ENCODE results near the gene IPO9.

DNA sequence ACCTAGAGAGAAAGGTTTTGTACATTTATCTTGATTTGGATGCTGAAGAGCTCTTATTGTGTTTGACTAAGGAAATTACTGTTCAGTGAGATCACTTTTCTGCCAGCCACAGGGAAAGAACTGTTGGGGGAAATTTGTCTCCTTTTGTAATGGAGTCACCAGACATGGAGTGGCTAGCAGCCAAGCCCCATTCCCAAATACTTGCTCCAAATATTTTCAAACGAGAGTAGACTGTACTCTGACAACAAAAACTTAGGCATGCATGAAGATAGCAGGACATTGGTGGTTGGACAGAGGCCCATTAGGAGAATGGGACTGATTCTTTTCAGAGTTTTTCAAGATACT is 21.1 kb downstream of the IPO9 start:
- TF ChIP-seq, protein P1, sequence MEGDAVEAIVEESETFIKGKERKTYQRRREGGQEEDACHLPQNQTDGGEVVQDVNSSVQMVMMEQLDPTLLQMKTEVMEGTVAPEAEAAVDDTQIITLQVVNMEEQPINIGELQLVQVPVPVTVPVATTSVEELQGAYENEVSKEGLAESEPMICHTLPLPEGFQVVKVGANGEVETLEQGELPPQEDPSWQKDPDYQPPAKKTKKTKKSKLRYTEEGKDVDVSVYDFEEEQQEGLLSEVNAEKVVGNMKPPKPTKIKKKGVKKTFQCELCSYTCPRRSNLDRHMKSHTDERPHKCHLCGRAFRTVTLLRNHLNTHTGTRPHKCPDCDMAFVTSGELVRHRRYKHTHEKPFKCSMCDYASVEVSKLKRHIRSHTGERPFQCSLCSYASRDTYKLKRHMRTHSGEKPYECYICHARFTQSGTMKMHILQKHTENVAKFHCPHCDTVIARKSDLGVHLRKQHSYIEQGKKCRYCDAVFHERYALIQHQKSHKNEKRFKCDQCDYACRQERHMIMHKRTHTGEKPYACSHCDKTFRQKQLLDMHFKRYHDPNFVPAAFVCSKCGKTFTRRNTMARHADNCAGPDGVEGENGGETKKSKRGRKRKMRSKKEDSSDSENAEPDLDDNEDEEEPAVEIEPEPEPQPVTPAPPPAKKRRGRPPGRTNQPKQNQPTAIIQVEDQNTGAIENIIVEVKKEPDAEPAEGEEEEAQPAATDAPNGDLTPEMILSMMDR (conservative IDR thresholded peaks at IDR 0.05 in 1 of 2, IDR thresholded peaks at IDR 0.05 in 1 of 2; ENCODE audit: low read depth in 1 of 2, low read length in 2 of 2), result no peak
- TF ChIP-seq EZH2 (IDR thresholded peaks at IDR 0.05; ENCODE audit: low read length, missing control alignments), result no peak
